HG03439 (cell line): ENCODE data around the gene SLC9A3.

ENCODE experiments used
- ATAC-seq: cut with Tn5 transposase; IDR thresholded peaks from one replicate; pipeline ENCODE4 v1.9.1; 2021; ENCODE audit warnings: mild to moderate bottlenecking, moderate library complexity; ENCODE audit not compliant: unreplicated experiment

The SLC9A3 gene

DNA sequence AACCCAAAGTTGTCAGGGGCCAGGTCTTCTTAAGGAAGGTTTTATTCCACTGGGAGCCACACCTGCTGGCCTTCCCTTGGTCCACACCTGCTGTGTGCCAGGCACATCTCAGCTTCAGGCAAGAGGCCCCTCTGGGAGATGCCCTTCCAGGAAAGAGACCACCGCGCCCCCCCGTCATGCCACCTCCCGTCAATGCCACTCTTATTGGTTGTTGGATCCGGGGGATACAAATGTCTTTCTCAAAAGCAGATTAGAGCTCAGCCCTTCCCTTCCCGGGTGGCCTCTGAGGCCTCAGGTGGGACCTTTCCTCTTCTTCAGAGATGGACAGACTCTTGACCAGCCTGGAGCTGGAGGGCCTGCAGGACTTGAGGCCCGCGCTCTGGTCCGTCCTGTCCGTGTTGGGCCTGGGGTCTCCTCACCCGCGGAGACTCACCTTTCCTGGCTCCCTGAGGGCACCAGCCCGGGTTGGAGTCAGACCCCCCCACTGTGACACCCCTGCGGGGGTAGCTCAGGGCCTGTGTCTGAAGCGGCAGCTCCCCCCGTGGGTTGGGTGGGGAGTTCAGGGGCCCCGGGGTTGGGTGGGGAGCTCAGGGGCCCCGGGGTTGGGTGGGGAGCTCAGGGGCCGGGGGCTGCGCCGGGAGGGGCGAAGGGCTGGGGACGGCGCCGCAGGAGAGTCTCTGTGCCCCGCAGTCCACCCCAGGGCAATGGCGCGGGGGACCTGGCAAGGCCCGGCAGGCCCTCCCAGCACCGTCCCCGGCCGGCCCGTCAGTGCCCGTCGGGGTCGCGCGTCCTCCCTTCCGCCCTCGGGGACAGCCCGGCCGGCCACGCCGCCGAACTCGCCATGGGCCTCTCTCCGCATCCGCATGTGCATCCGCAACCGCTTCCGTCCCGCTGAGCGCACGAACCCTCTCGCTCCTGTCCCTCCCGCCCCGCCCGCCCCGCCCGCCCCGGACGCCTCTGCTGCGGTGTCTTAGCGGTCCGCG, 3.7 kb upstream of the SLC9A3 start:
- ATAC-seq = no peak

DNA sequence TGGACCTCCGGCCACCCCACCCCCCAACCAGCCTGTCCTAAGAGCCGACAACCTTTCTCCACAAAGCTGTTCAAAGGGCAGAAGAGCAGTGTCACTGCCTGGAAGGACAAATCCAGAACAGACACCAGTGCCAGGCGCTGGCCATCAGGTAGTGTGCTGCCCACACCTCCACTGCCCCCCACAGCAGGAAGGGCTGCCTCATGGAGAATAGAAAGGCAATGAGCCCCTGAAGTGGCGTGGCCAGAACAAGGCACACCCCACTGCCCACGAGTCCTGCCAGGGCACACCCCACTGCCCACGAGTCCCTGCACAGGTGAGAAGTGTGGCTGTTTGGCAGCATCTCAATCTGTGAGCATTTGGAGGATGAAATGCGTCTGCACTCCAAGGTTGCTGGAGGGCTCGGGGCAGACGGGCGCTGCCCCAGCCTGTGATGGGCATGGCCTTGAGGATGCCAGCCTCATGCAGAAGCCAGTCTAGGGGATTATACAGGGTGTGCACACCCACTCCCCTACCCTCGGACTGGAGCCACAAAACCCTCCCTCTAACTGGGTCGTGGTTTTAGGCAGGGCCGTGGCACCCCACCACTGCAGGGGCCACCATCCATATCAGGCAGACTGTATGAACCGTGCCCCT, 2.3 kb upstream of the SLC9A3 start:
- no peak for ATAC-seq

DNA sequence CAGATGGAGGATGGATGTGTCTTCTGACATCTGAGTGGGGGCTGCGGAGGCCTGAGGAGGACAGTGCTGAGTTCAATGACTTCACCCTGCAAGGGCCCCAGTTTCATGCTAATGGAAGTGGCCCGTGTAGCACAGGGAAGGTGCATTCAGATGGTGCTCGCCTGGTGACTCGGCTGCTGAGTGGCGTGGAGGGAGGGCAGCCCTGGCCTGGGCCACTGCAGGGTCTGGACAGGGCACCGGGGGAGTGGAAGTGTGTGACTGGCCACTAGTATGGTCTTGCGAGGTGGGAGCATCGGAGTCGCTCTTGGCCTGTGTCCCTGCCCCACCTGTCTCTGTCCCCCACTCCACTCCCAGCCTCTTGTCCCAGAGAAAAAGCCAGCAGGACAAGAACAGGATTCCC, 1.7 kb upstream of the SLC9A3 start:
- no peak for ATAC-seq

DNA sequence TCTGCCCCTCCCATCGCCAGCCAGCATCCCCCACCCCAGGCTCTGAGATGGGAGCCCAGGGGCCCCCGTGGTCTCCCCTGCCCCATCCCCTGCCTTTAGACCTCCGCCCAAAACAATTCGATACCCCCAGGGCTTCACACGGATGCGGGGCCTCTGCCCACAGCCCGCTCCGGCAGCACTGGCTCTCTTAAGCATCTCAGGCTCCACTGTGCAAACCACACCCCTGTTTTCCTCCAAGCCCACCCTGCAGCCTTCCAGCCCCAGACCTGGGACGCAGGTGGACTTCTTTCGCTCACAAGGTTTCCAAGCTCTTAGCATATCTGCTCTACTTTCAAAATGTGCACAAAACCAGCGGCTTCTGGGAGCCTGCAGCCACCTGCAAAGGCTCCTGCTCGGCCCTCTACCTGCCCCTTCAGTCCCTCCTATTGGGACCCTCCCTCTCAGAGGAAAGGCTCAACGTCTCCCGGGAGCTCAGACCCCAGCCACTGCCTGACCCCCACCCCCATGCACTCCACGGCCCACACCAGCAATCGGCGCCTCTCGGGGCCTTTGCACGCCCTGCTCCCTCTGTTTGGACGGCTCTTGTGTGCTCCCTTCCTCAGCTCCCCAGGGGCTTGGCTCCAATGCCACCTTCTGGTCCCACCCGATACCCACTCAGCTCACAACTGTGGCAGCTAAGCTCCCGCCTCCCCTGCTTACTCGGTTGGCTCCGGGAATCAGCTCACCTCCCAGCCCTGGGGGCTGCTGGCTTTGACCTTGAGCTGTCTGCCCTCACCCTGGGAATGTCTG, 918 bp upstream of the SLC9A3 start:
- no peak for ATAC-seq

DNA sequence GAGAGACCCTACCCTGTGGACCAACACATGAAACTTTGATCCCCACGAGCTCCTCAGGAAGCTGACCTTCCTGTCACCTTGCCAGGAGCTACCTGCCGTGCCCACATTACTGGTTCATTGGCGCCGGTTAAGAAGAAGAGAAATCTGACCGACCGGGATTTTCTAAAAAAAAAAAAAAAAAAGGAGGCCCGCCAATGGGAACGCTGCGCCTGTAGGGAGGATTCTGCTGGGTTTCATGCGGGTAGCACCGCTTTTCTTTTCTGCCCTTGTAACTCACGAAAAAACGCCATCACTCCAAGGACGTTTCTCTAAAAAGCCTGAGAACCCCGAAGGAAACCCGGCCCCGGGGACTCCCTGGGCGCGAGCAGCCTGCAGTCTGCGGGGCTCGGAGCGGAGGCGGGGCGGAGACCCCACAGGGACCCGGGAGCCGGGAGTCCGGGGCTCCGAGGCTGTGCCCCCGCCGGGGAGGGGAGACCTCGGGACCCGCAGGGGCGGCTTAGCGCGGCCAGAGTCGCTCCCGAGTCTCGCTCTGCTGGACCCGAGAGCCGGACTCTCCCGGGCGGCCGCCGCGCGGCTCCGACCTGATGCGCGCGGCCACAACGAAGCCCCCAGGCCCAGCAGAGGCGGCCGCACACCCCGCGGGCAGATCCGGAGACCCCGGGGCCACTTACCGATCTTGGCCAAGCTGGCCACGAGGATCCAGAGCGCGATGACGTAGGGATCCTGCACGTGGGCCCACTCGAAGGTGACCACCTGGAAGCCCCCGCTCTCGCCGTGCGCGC, 617 bp downstream of the SLC9A3 start:
- no peak for ATAC-seq

DNA sequence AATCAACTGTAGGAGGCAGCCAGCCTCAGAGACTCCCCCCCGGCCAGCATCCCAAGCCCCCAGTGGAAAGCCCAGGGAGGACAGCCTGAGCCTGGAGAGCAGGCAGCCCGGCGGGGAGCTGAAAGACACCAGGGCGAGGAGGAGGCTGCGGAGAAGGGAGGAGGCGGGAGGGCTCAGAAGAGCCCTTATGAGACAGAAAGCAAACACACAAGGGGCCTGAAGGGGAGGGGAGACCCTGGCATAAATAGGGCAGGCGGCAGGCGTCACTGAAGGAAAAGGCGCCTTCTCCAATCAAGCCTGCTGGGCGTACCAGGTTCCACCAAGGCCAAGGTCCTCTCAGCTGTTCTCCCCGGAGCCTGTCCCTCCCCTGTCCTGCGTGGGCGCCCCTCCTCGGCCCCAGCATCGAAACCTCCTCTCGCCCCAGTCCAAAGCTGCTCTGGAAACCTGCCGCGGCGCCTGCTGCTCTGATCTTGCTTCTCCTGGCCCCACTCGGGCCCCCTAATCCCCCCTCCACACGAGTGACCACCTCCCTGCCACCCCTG, 1.3 kb downstream of the SLC9A3 start:
- ATAC-seq = no peak

DNA sequence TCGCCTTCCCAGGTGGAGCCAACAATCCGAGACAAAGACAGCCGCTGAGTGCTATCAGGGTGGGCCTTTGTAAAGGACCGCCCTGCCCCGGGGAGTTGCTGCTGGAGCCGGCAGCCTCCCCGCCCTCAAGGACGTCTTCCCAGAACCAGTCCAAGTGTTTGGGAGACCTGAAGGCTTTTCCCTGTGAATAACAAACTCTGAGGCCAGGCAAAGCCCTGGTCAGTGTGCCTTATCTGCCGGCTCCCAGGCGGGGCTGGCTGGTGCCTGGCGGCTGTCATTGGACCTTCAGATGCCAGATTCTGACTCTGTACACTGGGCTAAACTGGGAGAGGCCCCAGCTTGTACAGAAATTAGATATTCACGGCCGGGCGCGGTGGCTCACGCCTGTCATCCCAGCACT, 2.1 kb downstream of the SLC9A3 start:
- ATAC-seq = no peak

DNA sequence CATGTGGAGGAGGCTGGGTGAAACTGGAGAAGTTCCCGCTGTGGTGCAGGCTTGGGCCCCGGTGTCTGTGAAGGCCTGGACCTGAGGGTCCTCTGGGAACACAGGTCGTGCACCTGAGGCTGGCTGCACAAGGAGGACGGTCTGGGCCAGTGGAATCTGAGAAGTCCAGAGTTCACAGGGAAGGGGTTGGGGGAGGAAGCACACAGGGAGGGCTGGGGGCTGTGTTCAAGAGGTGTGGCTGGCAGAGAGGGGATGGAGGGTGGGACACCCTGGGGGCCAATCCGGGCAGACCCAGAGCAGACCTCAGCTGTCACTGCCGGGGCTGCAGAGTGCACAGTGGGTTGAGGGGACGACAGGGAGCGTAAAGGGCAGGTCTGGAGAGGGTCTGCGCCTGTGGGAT, 2.6 kb downstream of the SLC9A3 start:
- ATAC-seq = no peak

DNA sequence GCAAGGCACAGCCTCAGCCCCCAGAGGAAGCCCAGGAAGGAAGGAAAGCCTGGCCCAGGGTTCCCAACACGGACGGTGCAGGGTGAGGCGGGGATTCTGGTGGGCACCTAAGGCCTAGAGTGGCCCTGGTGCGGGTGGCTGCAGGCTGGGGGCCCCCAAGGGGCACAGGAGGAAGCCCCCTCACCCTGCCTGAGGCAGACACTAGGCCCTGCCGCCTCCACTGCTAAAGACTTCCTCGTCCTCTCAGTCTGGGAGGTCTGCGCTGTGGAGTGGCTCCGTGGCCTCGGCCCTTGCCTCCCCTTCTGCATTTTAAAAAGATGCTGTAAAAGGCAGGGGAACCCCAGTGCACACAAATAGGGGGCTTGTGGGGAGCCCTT, 3.4 kb downstream of the SLC9A3 start:
- ATAC-seq = no peak

DNA sequence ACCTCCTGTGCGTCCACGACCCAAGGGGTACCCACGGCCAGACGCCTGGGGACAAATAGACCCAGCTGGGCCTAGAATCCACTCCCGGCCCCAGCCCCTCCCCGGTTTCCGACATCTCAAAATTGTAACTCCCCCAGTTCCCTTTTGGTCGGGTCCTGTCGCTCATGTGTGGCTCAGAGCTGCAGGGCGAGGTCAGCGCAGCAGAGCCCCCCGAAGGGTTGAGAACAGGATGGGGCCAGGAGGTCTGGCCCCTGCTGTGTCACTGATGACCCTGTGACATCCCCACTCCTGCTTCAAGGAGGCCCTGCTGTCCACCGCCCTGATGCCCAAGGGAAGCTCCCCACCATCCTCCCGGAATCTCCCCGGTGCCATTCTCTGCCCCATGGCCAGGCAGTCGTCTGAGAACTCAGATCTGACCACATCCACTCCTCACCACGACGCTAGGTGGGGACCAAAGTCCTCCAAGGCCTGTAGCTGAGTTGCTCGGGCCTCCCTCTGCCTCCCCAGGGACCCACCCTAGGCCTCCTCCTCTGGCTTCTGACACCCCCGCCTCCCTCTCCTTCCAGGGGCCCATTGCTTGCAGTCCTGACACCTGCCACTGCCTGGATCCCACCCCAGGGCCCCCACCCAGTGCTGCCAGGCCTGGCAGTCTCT, 3.9 kb downstream of the SLC9A3 start:
- ATAC-seq = no peak

DNA sequence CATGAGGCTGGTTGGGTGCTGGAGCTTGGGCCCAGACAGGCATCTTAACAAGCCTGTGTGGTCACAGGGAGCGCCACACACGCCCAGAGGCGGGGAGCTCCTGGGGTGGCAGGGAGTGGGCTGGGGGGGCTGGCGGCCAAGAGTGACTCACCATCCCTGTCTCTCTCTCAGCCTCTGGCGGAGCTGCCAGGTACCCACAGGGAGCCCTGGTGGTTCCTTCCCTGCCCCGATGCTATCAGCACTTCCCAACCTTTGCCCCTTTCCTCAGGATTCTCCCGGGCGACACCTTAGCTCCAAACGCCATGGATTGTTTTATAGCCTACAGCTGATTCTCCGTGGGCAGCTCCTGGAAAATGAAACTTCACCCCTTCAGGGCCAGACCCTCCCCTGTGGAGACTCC, 5.5 kb downstream of the SLC9A3 start:
- ATAC-seq = no peak

DNA sequence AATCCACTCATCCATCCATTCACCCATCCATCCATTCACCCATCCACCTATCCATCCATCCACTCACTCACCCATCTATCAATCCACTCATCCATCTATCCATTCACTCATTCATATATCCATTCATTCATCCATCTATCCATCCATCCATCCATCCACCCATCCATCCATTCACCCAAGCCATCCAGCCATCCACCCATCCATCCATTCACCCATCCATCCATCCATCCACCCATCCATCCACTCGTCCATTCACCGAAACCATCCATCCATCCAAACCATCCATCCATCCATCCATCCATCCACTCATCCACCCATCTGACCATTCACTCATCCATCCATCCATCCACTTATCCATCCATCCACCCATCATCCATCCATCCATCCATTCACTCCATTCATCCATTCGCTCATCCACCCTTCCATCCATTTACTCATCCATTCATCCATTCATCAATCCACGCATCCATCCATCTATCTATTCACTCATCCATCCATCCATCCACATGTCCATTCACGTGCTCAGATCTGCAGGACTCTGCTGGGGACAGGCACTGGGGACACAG, 6.6 kb downstream of the SLC9A3 start:
- no peak for ATAC-seq

DNA sequence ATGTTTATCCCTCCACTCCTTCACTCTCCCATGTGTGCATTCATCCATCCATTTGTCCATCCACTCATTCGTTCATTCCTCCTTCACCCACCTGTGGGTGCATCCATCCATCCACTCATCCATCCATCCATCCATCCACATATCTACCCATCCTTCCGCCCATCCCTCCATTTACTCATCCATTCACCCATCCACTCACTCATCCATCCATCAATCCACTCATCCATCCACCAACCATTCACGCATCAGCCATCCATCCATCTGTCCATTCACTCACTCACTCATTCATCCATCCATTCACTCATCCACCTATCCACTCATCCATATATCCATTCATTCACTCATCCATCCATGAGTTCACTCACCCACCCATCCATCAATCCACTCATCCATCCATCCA, 7.3 kb downstream of the SLC9A3 start:
- ATAC-seq = no peak

DNA sequence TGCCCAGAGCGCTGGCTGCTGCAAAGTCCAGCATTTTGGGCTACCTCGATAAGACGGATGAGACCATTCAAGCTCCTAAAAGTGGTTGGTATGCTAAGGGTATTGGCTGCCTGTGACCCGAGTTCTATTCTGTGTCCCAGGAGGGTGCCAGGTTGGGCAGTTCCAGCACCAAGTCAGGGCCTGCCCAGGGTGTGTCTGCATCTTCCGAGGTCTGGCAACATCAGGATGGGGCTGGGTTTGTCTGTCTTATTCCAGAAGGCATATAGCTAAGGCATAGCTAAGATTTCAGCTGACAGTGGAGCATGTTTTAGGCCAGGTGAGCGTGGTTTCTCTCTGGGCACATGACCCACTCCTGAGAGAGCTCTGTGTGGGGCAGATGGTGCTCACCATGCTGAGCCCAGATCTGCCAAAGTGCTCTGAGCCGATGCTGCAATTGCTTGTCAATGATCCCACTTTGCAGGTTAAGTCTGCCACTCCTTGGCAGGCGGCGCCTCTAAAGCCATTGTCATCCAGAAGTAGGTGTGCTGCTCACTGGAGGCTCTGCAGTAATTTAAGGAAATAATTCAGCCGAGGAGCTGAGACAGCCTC, 7.8 kb downstream of the SLC9A3 start:
- no peak for ATAC-seq

DNA sequence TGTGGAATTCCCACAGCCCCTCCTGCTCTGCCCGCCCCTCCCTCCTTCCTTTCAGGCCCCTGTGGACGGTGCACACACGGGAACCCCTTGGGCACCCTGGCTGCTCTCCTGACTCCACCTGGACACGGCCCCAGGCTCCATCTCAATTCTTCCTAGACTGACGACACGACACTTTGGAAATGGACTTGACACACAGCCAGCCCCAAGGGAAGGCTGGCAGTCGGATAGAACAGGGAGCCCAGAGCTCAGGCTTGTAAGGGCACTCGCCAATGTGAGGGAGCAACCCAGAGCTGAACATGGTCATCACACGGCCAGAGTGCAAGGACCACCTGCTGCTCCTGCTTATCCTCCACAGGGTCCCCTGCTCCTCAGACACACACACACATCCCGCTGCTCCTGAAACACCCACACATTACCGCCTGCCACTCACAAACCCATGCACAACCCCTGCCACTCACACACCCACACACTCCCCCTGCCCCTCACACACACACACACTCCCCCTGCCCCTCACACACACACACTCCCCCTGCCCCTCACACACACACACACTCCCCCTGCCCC, 8.9 kb downstream of the SLC9A3 start:
- ATAC-seq = no peak

DNA sequence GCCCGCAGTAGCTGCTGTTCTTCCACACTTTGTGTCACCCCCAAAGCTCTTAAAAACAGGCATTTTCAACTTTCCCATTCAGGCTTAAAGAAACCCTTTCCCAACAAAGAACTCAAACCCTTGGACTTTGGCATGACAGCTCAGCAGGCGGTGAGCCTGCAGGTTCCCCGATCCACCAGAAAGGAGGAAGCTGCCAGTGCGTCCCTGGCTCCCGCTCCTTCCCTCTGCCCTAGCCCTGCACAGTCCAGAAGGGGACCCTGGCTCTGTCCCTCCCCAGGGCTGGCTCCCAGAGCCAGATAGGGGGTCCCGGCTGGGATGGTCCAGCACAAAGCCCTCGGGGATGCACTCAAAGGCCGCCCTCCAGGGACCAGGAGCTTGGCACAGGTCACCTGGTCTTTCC, 9.6 kb downstream of the SLC9A3 start:
- no peak for ATAC-seq

DNA sequence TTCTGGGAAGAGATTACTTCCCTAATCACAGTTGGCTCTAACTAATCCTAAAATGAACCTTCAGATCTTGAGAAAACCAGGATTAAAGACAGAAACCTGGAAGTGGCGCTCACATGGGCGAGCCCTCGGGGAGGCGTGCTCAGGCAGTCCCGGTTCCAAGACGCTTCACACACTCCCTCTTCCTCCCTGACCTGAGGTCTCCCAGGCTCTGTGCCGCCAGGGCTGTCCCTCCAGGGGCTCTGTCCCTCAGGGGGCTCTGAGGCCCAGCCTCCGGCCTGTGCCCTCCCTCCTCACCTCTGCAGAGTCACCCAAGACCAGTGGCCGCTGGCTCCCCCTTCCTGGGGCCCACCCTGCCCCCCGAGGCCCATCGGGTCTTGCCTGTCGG, 10.2 kb downstream of the SLC9A3 start:
- no peak for ATAC-seq

DNA sequence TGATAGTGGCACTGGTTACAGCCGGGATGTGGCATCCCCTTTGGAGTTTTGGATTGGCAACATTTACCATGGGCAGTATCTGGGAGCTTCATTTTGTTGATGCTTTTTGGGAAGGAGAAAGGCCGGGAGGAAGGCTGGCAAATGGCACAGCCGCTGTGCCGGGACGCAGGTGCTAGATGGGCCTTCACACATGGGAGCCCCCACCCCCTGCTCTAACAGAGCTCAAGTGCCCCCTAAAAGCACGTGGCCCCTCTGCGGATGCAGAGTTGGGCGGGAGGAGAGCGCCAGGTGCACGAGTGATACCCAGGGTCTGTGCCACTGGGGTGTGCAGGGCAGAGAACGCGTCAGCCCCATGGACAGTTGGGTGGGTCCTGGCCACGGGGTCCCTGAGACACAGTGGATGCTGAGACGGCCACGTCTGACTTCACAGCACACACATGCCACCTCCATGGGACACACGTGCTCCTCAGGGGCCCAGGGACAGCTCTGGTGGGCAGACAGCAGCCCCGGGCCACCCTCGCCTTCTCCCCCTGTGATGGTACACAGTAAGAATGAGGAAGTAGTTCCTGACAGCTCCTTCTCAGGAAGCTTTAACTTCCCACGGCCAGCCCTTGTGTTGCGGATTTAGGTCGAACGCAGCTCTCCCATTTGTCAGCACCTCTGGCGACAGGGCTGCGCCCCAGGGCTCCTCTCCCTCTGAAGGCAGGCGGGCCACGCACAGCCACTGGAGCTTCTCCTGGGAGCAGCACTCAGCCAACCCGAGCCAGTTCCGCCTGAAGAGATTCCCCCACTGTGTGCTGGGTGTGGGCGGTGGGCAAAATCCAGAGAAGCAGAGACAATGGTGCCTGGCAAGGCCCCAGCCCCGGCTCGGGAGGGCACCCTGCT, 10.8 kb downstream of the SLC9A3 start:
- no peak for ATAC-seq
